Neural cell (in vitro differentiated cells): ENCODE results near the gene CSH2.
"Not testable (repeated sequence)": the region's sequence is repeated elsewhere in the genome, so short reads cannot be mapped to it uniquely, and the experiment has no call there.

Source experiments
- CTCF ChIP-seq: fragments of 450-650 bp; IDR thresholded peaks from 2 replicates; pipeline ENCODE4 v1.5.1; 2014; ENCODE audit warnings: antibody characterized with exemption, mild to moderate bottlenecking, moderate library complexity; ENCODE audit not compliant: poor library complexity, severe bottlenecking
- EZH2 ChIP-seq: fragments of 200-600, 300-800 bp; shearing (Covaris generic), sonication (generic); IDR thresholded peaks from 2 replicates; pipeline ENCODE4 v1.6.1; 2014; ENCODE audit warnings: antibody characterized with exemption, low read length, borderline replicate concordance, mild to moderate bottlenecking; ENCODE audit not compliant: insufficient read depth, poor library complexity, severe bottlenecking
- POLR2AphosphoS5 ChIP-seq: IDR thresholded peaks from 2 replicates; pipeline ENCODE4 v1.6.1; 2012
- TAF1 ChIP-seq: IDR thresholded peaks from 2 replicates; pipeline ENCODE4 v1.6.1; 2012; ENCODE audit warnings: low read depth

GRCh38 chr17:63920779-63921178 is 47.3 kb upstream of the CSH2 start:
- TF ChIP-seq CTCF, EZH2, TAF1, POLR2AphosphoS5: not testable (repeated sequence)
